ENCODE data around the gene MRTFA. TPM values are rescaled to one million over a fixed set of nuclear protein-coding genes. Genes with fewer than 3 reads are reported as not detected.

Gene MRTFA
- total RNA-seq, 2 experiments from 2014 or later: 47.7 to 66.9 TPM

- Histone ChIP-seq H3K9me3 (ENCODE audit: low read length) (no peaks in the 10 kb centered on the region), H2AFZ (ENCODE audit: low read length) (no peak overlapping the region), H4K20me1 (ENCODE audit: insufficient read depth, low read length) (no peaks in the 10 kb centered on the region), H3K4me1 (ENCODE audit: insufficient read depth, low read length, poor library complexity, severe bottlenecking) (peaks cover 24% of the 10 kb centered on the region), H3K27ac (ENCODE audit: low read depth, low read length, poor library complexity, severe bottlenecking) (no peak overlapping the region), H3K9me2 (ENCODE audit: insufficient read depth, low read length) (no peaks in the 10 kb centered on the region), H3K79me2 (ENCODE audit: insufficient read depth, low read depth, low read length) (peaks cover 12% of the 10 kb centered on the region; the same call in 1 of the 2 replicates), H3K4me2 (ENCODE audit: low read length) (no peak overlapping the region), H3K36me3 (ENCODE audit: insufficient read depth, low read length) (peaks cover 99% of the 10 kb centered on the region), H3K4me3 (ENCODE audit: low read depth, low read length, poor library complexity, severe bottlenecking) (no peak overlapping the region)
- POLR2A ChIA-PET: interaction anchor here (1.4 kb wide), 1 partner anchor 9 kb away, joined by 4 read pairs; no protein-coding TSS in a partner anchor
- DNase-seq (ENCODE audit: low spot score): no peak
- CTCF ChIA-PET (ENCODE audit: unreplicated experiment): interaction anchor here (1.3 kb wide), 1 partner anchor 13 kb away, joined by 6 read pairs; no protein-coding TSS in a partner anchor
- intact Hi-C loops (cut with micrococcal nuclease; ENCODE audit: unreplicated experiment): no loop called here
- BruUV-seq (replicated peaks): no TSS peak
- TF ChIP-seq CTCF (conservative IDR thresholded peaks at IDR 0.05; ENCODE audit: low read length) (no peak), EZH2phosphoT487 (IDR thresholded peaks at IDR 0.05; ENCODE audit: borderline replicate concordance, low read depth, low read length) (no peak)
These were observed 207.7 kb downstream of the MRTFA start for GRCh38 chr22:40428796-40429195.

GRCh38 chr22:40426594-40427333 is 209.8 kb downstream of the MRTFA start:
- H4K20me1 ChIP-seq (ENCODE audit: insufficient read depth, low read length): no peaks in the 10 kb centered on the region
- no TSS peak for BruUV-seq (replicated peaks)
- H3K79me2 ChIP-seq (ENCODE audit: insufficient read depth, low read depth, low read length): no peaks in the 10 kb centered on the region
- H3K4me1 ChIP-seq (ENCODE audit: insufficient read depth, low read length, poor library complexity, severe bottlenecking): peaks cover 20% of the 10 kb centered on the region
- ChIA-PET CTCF (ENCODE audit: unreplicated experiment) (no interaction called here), POLR2A (no interaction called here)
- H2AFZ ChIP-seq (ENCODE audit: low read length): no peak overlapping the region
- intact Hi-C loops (cut with micrococcal nuclease; ENCODE audit: unreplicated experiment): no loop called here
- DNase-seq (ENCODE audit: low spot score): no peak
- no peaks in the 10 kb centered on the region for H3K9me2 ChIP-seq (ENCODE audit: insufficient read depth, low read length)
- H3K9me3 ChIP-seq (ENCODE audit: low read length): no peaks in the 10 kb centered on the region
- no peak overlapping the region for H3K4me3 ChIP-seq (ENCODE audit: low read depth, low read length, poor library complexity, severe bottlenecking)
- H3K36me3 ChIP-seq (ENCODE audit: insufficient read depth, low read length): peaks cover 100% of the 10 kb centered on the region
- H3K4me2 ChIP-seq (ENCODE audit: low read length): no peak overlapping the region
- TF ChIP-seq EZH2phosphoT487 (IDR thresholded peaks at IDR 0.05; ENCODE audit: borderline replicate concordance, low read depth, low read length) (no peak), CTCF (conservative IDR thresholded peaks at IDR 0.05; ENCODE audit: low read length) (no peak)
- H3K27ac ChIP-seq (ENCODE audit: low read depth, low read length, poor library complexity, severe bottlenecking): no peak overlapping the region

GRCh38 chr22:40425082-40425481 is 211.4 kb downstream of the MRTFA start:
- ChIA-PET CTCF (ENCODE audit: unreplicated experiment) (interaction anchor here (1.5 kb wide), 1 partner anchor 8 kb away, joined by 3 read pairs; no protein-coding TSS in a partner anchor), POLR2A (interaction anchor here (0.6 kb wide), 2 partner anchors 50 to 79 kb away, joined by 3 to 5 read pairs; no protein-coding TSS in a partner anchor)
- H2AFZ ChIP-seq (ENCODE audit: low read length): no peak overlapping the region
- no peak overlapping the region for H3K4me2 ChIP-seq (ENCODE audit: low read length)
- intact Hi-C loops (cut with micrococcal nuclease; ENCODE audit: unreplicated experiment): no loop called here
- no peak overlapping the region for H3K4me3 ChIP-seq (ENCODE audit: low read depth, low read length, poor library complexity, severe bottlenecking)
- H3K27ac ChIP-seq (ENCODE audit: low read depth, low read length, poor library complexity, severe bottlenecking): no peak overlapping the region
- no peaks in the 10 kb centered on the region for H3K9me3 ChIP-seq (ENCODE audit: low read length)
- peaks cover 98% of the 10 kb centered on the region for H3K36me3 ChIP-seq (ENCODE audit: insufficient read depth, low read length)
- H3K4me1 ChIP-seq (ENCODE audit: insufficient read depth, low read length, poor library complexity, severe bottlenecking): peaks cover 20% of the 10 kb centered on the region
- BruUV-seq (replicated peaks): no TSS peak
- DNase-seq (ENCODE audit: low spot score): no peak
- no peaks in the 10 kb centered on the region for H3K79me2 ChIP-seq (ENCODE audit: insufficient read depth, low read depth, low read length)
- H3K9me2 ChIP-seq (ENCODE audit: insufficient read depth, low read length): no peaks in the 10 kb centered on the region
- TF ChIP-seq EZH2phosphoT487 (IDR thresholded peaks at IDR 0.05; ENCODE audit: borderline replicate concordance, low read depth, low read length) (no peak), CTCF (conservative IDR thresholded peaks at IDR 0.05; ENCODE audit: low read length) (no peak)
- H4K20me1 ChIP-seq (ENCODE audit: insufficient read depth, low read length): no peaks in the 10 kb centered on the region
